Esophagus muscularis mucosa (tissue), 3 donors: ENCODE measurements around the gene BCR.

Experiments used
- POLR2AphosphoS5 ChIP-seq, 2 donors: sonication (generic); formaldehyde crosslinking; IDR thresholded peaks; one replicate each; pipeline ENCODE4 v1.6.1; 2017; ENCODE audit warnings: antibody characterized with exemption in 2 of 2
- TF ChIP-seq, protein P1 (sequence below), 3 experiments: fragments of 200-600 bp in 2 of 3; fragments of 450-650 bp in 1 of 3; sonication (generic) in 2 of 3; IDR thresholded peaks; one replicate each; pipeline ENCODE4 v1.5.1; 2017 to 2019; ENCODE audit warnings: antibody characterized with exemption in 3 of 3, mild to moderate bottlenecking in 2 of 3, moderate library complexity in 1 of 3

DNA sequence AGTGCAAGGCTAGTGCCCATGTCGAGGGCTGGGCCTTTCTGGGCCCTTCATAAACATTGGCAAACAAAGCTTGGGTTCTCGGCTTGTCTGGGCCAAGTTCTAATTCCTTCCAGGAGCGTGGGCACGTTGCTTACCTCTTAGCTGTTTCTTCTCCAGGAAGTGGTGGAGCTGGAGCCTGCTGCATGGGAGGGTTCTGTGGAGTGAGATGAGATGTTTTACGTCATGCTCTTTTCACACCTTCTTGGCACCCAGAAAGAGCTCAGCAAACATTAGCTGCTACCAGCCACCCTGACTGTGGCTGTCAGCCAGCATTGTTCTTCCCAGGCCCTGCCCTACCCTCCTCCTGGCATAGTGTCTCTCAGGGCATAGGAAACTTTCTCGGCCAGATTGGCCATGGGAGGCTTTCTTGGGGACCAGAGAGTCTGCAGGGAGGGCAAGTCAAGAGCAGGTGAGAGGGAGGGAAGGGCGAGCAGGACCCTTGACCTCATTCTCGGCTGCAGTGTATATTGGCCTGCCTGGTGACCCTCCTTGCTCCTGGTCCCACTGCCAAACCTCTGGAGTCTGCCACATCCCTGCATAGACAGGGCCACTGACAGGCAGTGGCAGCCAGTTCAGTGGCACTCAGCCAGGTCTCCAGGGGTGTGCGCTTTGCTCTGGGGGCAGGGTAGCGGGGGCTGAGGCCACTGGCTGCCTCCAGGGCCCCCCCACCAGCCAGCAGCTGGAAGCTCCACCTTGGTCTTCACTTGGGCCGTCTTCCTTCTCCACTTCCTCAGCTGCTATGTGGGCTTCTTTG lies 98.8 kb downstream of the BCR start:
- TF ChIP-seq, protein P1, sequence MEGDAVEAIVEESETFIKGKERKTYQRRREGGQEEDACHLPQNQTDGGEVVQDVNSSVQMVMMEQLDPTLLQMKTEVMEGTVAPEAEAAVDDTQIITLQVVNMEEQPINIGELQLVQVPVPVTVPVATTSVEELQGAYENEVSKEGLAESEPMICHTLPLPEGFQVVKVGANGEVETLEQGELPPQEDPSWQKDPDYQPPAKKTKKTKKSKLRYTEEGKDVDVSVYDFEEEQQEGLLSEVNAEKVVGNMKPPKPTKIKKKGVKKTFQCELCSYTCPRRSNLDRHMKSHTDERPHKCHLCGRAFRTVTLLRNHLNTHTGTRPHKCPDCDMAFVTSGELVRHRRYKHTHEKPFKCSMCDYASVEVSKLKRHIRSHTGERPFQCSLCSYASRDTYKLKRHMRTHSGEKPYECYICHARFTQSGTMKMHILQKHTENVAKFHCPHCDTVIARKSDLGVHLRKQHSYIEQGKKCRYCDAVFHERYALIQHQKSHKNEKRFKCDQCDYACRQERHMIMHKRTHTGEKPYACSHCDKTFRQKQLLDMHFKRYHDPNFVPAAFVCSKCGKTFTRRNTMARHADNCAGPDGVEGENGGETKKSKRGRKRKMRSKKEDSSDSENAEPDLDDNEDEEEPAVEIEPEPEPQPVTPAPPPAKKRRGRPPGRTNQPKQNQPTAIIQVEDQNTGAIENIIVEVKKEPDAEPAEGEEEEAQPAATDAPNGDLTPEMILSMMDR (IDR thresholded peaks at IDR 0.05), result no peak
- TF ChIP-seq POLR2AphosphoS5 (IDR thresholded peaks at IDR 0.05), result peak; percentile 28 to 64
